ENCODE data around the gene HSFX3. TPM values are rescaled to one million over a fixed set of nuclear protein-coding genes. Genes with fewer than 3 reads are reported as not detected.

Gene HSFX3
- total RNA-seq, 1 experiment from 2014 or later: 0.96 TPM

DNA sequence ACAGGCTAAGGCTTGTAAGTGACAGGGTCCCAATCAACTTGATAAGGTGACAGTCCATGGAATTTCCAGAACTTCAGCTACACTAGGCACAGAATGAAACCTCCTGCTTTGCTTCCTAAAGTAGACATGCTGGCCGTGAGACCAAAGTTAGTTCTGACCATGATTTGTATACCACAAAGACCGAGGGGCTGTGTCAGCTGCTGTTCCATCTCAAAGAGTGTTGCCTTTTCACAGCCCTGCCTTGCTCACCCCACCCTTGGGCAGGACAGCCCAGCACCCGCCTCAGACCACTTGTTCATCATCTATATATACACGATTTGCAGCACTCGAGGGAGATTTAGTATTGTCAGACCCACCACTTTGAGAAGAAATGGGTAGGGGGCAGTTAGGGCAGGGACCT is 50.0 kb downstream of the HSFX3 start:
- ChIA-PET CTCF (no interaction called here), RAD21 (ENCODE audit: low non-redundant PET in 1 of 2, low total read pairs in 2 of 2, uncharacterized antibody in 2 of 2, unreplicated experiment in 2 of 2) (no interaction called here), POLR2A (no interaction called here)
- Histone ChIP-seq H3K4me1 (ENCODE audit: control insufficient read depth in 1 of 2, insufficient read depth in 2 of 2, low read length in 2 of 2) (peaks cover 7 to 26% of the 10 kb centered on the region in 2 experiments), H3K9ac (ENCODE audit: low read length) (no peak overlapping the region), H3K4me3 (replicated peaks in 1 of 2; ENCODE audit: low read depth in 1 of 2, low read length in 2 of 2) (no peak overlapping the region), H3K4me2 (ENCODE audit: low read length) (no peak overlapping the region), H4K20me1 (ENCODE audit: insufficient read depth) (no peaks in the 10 kb centered on the region), H3K9me2 (ENCODE audit: insufficient read depth) (no peaks in the 10 kb centered on the region), H3K36me3 (ENCODE audit: control insufficient read depth in 1 of 2, insufficient read depth in 2 of 2, low read length in 2 of 2) (0 out of 4 replicates have a peak, but pooled peaks cover 1 to 2% of the 10 kb centered on the region in 2 experiments), H3K9me3 (ENCODE audit: control insufficient read depth in 1 of 2, insufficient read depth in 1 of 2, low read depth in 1 of 2, low read length in 2 of 2) (no peaks in the 10 kb centered on the region), H3K27me3 (ENCODE audit: insufficient read depth, low read length) (no peaks in the 10 kb centered on the region), H2AFZ (ENCODE audit: low read depth, low read length, poor library complexity, severe bottlenecking) (no peak overlapping the region), H3K27ac (ENCODE audit: low read depth, low read length) (no peak overlapping the region), H3K79me2 (ENCODE audit: insufficient read depth, low read length) (peaks cover 4% of the 10 kb centered on the region; the same call in 1 of the 2 replicates)
- no TSS peak for BruUV-seq (replicated peaks)
- intact Hi-C loops (cut with micrococcal nuclease): no loop called here
- ATAC-seq (no peak), DNase-seq (ENCODE audit: low read depth, low spot score) (no peak)
- TF ChIP-seq POLR2A (IDR thresholded peaks at IDR 0.05; ENCODE audit: borderline replicate concordance, extremely low read depth, insufficient read depth, insufficient read length) (no peak), SIN3A (IDR thresholded peaks at IDR 0.05; ENCODE audit: low read depth) (no peak), ZFX (IDR thresholded peaks at IDR 0.05) (no peak), JUND (IDR thresholded peaks at IDR 0.05) (no peak), TCF7L2 (IDR thresholded peaks at IDR 0.05; ENCODE audit: borderline replicate concordance, extremely low read depth, insufficient read depth, insufficient read length) (no peak), EZH2phosphoT487 (IDR thresholded peaks at IDR 0.05; ENCODE audit: borderline replicate concordance) (no peak), POLR2AphosphoS5 (IDR thresholded peaks at IDR 0.05; ENCODE audit: low read depth, low read length) (no peak), SRF (IDR thresholded peaks at IDR 0.05; ENCODE audit: low read depth) (no peak), CEBPB (IDR thresholded peaks at IDR 0.05; ENCODE audit: low read depth) (no peak)
- TF ChIP-seq, protein P1, sequence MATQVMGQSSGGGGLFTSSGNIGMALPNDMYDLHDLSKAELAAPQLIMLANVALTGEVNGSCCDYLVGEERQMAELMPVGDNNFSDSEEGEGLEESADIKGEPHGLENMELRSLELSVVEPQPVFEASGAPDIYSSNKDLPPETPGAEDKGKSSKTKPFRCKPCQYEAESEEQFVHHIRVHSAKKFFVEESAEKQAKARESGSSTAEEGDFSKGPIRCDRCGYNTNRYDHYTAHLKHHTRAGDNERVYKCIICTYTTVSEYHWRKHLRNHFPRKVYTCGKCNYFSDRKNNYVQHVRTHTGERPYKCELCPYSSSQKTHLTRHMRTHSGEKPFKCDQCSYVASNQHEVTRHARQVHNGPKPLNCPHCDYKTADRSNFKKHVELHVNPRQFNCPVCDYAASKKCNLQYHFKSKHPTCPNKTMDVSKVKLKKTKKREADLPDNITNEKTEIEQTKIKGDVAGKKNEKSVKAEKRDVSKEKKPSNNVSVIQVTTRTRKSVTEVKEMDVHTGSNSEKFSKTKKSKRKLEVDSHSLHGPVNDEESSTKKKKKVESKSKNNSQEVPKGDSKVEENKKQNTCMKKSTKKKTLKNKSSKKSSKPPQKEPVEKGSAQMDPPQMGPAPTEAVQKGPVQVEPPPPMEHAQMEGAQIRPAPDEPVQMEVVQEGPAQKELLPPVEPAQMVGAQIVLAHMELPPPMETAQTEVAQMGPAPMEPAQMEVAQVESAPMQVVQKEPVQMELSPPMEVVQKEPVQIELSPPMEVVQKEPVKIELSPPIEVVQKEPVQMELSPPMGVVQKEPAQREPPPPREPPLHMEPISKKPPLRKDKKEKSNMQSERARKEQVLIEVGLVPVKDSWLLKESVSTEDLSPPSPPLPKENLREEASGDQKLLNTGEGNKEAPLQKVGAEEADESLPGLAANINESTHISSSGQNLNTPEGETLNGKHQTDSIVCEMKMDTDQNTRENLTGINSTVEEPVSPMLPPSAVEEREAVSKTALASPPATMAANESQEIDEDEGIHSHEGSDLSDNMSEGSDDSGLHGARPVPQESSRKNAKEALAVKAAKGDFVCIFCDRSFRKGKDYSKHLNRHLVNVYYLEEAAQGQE (IDR thresholded peaks at IDR 0.05; ENCODE audit: low read depth): no peak

Measured in HCT116 (cell line).